ENCODE measurements around the gene CRYAA.
"Not testable (repeated sequence)": the region's sequence is repeated elsewhere in the genome, so short reads cannot be mapped to it uniquely, and the experiment has no call there.

DNA sequence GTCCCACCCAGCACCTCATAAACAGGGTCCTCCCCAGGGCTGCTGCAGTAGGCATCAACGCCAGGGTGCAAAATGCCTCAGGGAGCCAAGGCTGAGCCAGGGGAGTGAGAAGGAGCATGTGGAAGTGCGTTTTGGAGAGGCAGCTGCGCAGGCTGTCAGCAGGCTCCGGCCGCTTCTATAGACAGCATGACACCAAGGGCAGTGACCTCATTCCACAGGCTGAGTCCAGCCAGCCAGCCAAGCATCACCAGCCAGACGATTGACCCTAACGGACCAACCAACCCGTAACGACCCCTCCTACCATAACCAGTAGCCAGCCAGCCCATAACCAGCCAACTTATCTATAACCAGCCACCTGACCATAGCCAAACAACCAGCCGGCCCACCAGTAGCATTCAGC lies 1.1 kb downstream of the CRYAA start:
- TF ChIP-seq, protein P1, sequence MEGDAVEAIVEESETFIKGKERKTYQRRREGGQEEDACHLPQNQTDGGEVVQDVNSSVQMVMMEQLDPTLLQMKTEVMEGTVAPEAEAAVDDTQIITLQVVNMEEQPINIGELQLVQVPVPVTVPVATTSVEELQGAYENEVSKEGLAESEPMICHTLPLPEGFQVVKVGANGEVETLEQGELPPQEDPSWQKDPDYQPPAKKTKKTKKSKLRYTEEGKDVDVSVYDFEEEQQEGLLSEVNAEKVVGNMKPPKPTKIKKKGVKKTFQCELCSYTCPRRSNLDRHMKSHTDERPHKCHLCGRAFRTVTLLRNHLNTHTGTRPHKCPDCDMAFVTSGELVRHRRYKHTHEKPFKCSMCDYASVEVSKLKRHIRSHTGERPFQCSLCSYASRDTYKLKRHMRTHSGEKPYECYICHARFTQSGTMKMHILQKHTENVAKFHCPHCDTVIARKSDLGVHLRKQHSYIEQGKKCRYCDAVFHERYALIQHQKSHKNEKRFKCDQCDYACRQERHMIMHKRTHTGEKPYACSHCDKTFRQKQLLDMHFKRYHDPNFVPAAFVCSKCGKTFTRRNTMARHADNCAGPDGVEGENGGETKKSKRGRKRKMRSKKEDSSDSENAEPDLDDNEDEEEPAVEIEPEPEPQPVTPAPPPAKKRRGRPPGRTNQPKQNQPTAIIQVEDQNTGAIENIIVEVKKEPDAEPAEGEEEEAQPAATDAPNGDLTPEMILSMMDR (conservative IDR thresholded peaks at IDR 0.05; ENCODE audit: low read length): not testable (repeated sequence)
- TF ChIP-seq EZH2phosphoT487 (IDR thresholded peaks at IDR 0.05; ENCODE audit: borderline replicate concordance, low read depth, low read length): not testable (repeated sequence)

Measured in OCI-LY7 (cell line).